OCI-LY1 (cell line): ENCODE results near the gene CDC23.

Source experiments
- EZH2 ChIP-seq: fragments of 200-600 bp; sonication (generic), shearing (Covaris generic); IDR thresholded peaks from 2 replicates; pipeline ENCODE4 v1.8.0; 2017; ENCODE audit warnings: borderline replicate concordance, mixed run types, mild to moderate bottlenecking, antibody characterized with exemption, low read length, moderate library complexity, mixed read lengths
- TF ChIP-seq, protein P1 (sequence below): fragments of 200-600 bp; sonication (generic), shearing (Covaris generic); IDR thresholded peaks from 2 replicates; pipeline ENCODE4 v1.5.1; 2017; ENCODE audit warnings: mild to moderate bottlenecking, antibody characterized with exemption, low read length, moderate library complexity, mixed read lengths

GRCh38 chr5:138178516-138179276 lies 34.4 kb downstream of the CDC23 start, which contains the start of the genes BRD8 and KIF20A:
- TF ChIP-seq, protein P1, sequence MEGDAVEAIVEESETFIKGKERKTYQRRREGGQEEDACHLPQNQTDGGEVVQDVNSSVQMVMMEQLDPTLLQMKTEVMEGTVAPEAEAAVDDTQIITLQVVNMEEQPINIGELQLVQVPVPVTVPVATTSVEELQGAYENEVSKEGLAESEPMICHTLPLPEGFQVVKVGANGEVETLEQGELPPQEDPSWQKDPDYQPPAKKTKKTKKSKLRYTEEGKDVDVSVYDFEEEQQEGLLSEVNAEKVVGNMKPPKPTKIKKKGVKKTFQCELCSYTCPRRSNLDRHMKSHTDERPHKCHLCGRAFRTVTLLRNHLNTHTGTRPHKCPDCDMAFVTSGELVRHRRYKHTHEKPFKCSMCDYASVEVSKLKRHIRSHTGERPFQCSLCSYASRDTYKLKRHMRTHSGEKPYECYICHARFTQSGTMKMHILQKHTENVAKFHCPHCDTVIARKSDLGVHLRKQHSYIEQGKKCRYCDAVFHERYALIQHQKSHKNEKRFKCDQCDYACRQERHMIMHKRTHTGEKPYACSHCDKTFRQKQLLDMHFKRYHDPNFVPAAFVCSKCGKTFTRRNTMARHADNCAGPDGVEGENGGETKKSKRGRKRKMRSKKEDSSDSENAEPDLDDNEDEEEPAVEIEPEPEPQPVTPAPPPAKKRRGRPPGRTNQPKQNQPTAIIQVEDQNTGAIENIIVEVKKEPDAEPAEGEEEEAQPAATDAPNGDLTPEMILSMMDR, result no peak
- no peak for TF ChIP-seq EZH2
